Heart left ventricle (tissue), 13 donors: ENCODE results near the gene TRIM6.

Source experiments
- POLR2A ChIP-seq, 2 donors: fragments of 450-650 bp; IDR thresholded peaks; one replicate each; pipeline ENCODE4 v1.6.1; 2017; ENCODE audit warnings: antibody characterized with exemption in 2 of 2, mild to moderate bottlenecking in 2 of 2, moderate library complexity in 2 of 2
- TF ChIP-seq, protein P1 (sequence below), 12 donors: fragments of 200-600 bp; sonication (generic) in 4 of 12; IDR thresholded peaks; one replicate each; pipeline versions ENCODE4 v1.5.0 to v1.8.0; 2018 to 2022; ENCODE audit warnings: antibody characterized with exemption in 12 of 12, mild to moderate bottlenecking in 5 of 12
- donor health status: ischemic (EF 13 %, LVEDD 7.1; RV severe dilation, severe dysfunction).
- donor health status: DM: no; HTN: yes; CAD: no.
- donor health status: DM: no; HTN: no; CAD: no.
- donor health status: ischemic (EF 25% LVEDD 6.9; RV normal size, moderate dysfunction).
- donor health status: ischemic (EF 25% LVEDD 5.7; RV mildly dilated, moderate dysfunction).
- donor health status: ischemic (EF 35%, LVEDD 5.7; RV mildly dilated, moderate dysfunction).
- donor health status: nonischemic (EF 11% LVEDD 7.7; RV severe dilation, severe dysfunction).
- donor health status: DM: yes; HTN: yes; CAD: no.
- donor health status: PGD.
- donor health status: ischemic (EF 29% LVEDD 5.4; RV normal size, mild dysfunction).
- donor health status: nonischemic (EF 23%, LVEDD 6.1; RV moderate dilation, normal function).

DNA sequence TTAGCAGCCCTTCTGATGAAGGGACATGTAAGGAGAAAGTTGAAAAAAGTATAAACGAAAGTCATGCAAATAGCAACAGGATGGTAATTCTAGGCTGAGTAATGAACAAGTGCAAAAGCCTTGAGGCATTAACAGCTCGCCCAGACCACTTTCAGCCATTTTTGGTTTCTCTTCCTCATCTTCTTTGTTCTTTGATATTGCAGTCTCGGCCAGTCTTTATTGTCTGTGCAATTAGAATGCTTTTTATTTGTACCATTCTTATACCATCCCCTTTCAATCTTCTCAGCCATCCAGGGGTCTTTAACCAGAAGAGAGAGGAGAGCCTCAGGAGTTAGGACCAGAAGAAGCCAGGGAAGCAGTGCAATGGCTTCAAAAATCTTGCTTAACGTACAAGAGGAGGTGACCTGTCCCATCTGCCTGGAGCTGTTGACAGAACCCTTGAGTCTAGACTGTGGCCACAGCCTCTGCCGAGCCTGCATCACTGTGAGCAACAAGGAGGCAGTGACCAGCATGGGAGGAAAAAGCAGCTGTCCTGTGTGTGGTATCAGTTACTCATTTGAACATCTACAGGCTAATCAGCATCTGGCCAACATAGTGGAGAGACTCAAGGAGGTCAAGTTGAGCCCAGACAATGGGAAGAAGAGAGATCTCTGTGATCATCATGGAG, 35.7 kb downstream of the TRIM6 start:
- TF ChIP-seq, protein P1, sequence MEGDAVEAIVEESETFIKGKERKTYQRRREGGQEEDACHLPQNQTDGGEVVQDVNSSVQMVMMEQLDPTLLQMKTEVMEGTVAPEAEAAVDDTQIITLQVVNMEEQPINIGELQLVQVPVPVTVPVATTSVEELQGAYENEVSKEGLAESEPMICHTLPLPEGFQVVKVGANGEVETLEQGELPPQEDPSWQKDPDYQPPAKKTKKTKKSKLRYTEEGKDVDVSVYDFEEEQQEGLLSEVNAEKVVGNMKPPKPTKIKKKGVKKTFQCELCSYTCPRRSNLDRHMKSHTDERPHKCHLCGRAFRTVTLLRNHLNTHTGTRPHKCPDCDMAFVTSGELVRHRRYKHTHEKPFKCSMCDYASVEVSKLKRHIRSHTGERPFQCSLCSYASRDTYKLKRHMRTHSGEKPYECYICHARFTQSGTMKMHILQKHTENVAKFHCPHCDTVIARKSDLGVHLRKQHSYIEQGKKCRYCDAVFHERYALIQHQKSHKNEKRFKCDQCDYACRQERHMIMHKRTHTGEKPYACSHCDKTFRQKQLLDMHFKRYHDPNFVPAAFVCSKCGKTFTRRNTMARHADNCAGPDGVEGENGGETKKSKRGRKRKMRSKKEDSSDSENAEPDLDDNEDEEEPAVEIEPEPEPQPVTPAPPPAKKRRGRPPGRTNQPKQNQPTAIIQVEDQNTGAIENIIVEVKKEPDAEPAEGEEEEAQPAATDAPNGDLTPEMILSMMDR (IDR thresholded peaks at IDR 0.05), result no peak
- no peak for TF ChIP-seq POLR2A (IDR thresholded peaks at IDR 0.05)
